Glomerular visceral epithelial cell (primary cell): ENCODE measurements around the gene JAKMIP1.

Experiments
- DNase-seq: peaks from one replicate; pipeline ENCODE4 v3.0.0-alpha.2; 2016; ENCODE audit errors: extremely low spot score

JAKMIP1 gene

GRCh38 chr4:6065166-6065565, 135.2 kb downstream of the JAKMIP1 start:
- no peak for DNase-seq

- no peak for DNase-seq
Observed at GRCh38 chr4:6064383-6064782, 136.0 kb downstream of the JAKMIP1 start.

GRCh38 chr4:6063684-6064083, 136.7 kb downstream of the JAKMIP1 start:
- DNase-seq = no peak

DNA sequence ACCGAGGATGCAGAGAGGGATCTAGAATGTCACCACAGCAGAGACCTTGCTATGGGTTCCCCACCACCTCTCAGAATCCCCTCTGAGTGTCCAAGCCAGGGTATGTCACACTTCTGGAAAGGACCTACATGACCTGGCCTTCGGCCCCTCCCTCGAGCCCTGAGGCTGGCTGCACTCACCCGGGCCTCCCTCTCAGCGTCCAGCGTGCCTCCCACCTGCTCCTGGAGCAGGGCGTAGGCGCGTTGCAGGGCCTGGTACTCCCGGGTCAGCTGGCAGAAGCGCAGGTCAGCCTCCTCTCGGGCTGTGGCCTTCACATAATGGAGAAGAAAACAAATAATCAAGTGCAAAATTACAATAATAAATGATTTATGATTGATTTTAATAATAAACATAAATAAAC, 138.2 kb downstream of the JAKMIP1 start:
- no peak for DNase-seq

DNA sequence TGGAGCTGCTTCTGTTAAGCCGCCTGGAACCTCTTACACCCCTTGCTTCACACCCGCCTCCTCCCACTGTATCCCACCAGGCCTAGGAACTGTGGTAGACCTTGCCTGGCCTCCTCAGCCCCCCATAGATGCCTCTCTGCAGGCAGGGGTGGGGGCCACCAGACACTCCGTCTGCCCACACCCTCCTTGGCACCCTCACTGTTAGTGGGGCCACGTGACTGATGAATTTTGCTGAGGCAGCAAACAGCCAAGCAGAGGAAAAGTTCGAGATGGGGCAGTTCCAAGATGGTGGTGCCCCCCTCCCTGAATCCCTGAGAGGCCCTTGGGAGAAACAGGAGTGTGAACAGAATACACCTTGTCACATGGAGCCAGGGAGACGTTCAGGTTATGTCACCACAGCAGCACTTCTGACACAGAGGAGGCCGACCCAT, 141.0 kb downstream of the JAKMIP1 start:
- DNase-seq = no peak

GRCh38 chr4:6058531-6059374, 141.6 kb downstream of the JAKMIP1 start:
- no peak for DNase-seq

DNA sequence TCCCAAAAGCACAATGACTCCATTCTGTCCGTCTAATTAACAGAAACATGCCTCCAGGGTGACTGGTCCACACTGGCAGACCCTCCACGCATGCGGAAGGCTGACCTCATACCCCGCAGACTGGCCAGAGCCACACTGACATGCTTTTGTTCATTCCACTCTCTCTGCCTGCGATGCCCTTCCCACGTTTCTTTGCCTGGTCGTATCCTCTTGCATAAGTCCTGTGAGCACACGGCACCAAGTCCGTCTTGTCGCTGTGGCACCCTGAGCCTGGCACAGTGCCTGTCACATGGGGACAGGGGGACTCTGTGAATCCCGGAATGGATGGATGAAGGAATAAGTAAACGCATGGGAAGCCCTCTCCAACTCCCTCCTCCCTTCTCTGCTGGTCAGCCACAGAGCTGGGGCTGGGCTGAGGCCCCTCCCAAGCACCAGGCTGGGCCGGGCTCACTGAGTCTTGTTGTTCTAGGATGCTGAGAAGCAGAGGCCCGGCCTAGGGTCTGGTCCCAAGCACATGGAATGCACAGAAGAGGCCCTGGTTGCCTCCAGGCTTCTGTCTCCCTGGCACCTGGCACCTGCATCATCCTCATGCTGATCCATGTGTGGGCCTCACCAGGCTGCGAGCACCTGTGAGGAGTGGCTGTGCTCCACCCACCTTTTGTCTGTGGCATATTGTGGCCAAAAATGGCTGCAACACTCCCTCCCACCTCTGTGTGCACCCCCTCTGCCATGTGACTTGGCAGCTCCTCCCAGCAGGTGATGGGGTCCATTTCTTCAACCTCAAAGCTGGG, 143.2 kb downstream of the JAKMIP1 start:
- DNase-seq = no peak

DNA sequence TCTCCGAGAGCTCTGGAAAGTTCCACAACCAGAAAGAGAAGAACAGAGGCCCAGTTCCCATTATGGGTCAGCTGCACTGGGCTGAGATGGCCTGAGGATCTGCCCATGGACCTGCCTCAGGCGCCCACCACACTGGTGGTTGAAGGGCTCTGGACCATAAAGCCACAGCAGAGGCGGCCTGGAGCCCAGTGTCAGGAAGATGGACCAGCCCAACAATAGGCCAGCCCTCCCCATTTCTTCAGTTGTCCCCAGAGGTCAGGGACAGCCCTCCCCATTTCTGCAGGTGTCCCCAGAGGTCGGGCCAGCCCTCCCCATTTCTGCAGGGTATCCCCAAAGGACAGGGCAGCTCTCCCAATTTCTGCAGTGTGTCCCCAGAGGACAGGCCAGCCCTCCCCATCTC, 144.9 kb downstream of the JAKMIP1 start:
- DNase-seq = no peak

DNA sequence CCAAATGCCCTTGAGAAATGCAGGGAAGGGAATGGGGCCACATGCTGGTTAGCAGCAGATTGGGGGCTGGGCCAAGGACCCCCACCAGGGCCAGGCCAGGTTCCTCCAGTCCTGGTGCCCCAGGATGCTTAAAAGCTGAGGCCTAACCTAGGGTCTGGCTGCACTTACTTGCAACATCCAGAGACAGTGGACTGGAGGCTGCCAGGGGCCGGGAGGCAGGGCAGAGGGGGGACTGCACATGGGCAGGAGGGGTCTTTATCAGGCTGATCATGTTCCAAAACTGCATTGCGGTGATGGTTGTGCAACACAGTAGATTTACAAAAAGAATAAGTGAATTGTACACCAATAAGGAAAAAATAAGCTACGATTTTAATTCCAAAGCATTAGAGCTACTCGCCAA, 145.3 kb downstream of the JAKMIP1 start:
- DNase-seq = no peak

DNA sequence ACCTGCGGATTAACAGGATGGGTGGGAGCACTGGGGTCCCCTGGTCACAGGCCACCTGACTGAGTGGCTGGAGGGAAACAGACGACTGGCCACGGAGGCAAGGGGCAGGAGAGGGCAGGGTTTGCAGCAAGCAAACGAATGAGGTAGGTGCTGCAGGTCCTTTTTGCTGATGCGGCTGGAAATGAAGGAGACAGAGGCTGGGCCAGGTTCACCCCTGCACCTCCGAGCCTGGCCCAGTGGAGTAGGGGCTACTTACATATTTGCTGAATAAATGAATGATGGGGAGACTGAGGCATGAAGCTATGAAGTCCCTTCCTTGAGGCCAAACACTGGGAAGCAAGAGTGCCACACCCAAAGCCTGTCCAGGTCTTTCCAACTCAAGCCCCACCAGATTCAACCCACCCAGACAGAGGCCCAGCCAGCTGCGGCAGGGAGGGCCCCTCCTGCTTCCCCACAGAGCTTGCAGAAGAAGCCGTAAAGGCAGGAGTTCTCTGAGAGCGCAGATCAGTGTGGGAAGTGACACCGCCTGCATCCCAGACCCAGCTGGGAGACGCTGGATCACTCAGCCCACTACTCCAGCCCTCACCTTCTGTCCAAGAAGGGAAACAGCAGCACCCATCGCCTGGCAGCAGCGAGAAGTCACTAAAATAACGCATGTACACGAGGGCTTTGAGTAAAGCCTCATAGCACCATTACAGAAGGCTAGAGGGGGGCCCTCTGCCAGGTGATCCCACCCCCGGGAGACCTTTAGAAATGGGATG, 146.0 kb downstream of the JAKMIP1 start:
- DNase-seq = no peak

DNA sequence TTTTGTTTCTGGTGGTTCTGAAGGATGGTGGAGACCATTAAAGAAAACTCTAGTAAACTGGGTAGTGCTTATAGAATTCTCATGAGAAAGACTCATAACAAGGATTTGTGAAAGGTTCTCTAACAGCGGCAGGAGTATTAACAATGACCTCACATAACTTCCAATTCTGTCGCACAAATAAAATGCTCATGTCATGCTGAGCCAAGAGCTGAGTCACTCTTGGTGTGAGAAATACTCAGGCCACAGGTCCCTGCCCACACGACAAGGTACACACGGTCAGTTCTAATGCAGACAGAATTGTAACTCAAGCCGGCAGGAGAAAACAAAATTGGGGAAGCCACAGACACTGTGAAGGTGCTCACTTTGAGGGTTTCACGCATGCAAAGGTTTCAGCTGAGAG, 147.7 kb downstream of the JAKMIP1 start:
- no peak for DNase-seq

GRCh38 chr4:6050551-6050950, 149.8 kb downstream of the JAKMIP1 start:
- no peak for DNase-seq

DNA sequence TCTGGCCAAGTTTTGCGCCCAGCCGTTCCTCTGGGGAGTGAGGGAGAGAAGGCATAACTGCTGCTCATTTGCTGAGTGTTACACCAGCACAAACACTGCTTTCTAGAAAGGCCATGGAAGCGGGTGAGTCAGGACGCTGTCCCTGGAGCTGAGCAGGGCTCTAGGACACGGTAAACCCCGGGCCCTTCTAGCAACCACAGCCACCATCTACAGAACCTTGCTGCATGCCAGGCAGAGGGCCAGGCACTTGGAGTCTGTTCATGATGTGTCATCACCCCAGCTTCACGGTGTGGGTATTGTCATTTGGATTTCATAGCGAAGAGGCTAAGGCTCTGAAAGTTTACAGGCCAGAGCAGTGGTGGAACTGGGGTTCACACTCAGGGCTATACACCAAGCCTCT, 150.4 kb downstream of the JAKMIP1 start:
- DNase-seq = no peak

GRCh38 chr4:6049278-6049677, 151.1 kb downstream of the JAKMIP1 start:
- DNase-seq = no peak

DNA sequence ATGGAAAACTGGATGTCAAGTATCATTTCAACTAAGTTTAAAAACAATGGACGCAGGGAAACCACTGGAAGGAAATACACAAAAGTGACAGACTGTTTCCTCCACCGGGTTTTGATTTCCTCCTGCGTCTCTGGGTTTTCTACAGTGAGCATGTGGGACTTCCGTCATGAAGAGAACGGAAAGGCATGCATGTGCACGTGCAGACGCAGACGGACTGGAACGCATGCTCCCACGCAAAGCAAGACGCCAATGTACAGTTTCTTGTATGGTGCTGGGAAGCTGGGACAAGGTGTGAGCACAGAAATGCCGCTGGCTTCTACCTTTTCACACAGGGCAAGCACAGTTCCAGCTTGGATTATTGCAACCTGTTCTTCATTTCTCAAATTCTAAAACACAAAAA, 151.8 kb downstream of the JAKMIP1 start:
- DNase-seq = no peak

DNA sequence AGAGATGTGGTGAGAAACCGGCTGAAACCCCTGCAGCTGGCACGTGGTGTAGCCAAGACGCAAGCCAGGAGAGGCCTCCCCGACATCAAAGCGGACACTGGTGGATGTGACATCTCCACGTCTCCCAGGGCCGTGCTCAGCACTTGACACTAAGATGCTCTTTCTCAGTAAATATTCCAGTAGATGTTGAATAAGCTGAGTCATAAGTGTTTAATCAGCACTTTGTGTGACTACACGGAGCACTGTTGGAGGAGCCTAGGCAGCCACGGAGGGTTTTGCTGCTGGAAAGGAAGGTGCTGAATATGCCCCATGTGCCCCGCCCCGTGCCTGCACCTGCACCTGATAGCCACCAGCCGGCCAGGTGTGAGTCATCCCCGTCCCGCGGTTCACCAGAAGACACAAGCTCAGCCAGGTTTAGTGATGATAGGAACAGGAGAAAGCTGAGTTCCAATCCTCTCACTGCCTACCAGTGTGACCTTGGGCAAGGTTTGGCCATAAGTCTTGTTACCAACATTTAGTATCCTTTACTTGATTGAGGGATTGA, 153.1 kb downstream of the JAKMIP1 start:
- DNase-seq = no peak

DNA sequence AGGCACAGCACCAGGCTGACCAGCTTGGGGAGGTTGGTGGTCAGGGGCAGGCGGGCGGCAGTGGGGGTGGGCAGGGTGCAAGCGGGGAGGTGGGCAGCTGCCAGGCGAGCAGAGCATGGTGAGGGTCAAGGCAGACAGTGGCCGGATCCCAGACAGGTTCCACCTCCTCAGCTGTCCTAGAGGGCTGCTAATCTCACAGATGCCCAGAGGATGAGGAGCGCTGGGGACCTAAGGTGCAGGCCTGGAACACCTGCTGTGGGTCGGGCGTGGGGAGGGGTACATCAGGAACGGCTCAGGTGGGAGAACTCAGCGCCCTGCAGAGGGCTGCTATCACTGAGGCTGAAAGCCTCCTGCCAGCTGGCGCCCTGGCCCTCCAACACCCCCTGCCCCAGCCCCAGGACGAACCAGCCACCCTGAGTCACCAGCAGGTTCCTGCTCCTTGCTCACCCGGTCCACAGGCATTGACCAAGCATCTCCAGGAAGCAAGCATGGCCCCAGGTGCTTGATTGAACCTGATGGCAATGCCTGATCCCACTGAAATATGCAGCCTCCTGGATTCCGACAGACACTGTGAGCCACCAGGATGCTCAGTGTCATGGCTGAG, 153.7 kb downstream of the JAKMIP1 start:
- no peak for DNase-seq

DNA sequence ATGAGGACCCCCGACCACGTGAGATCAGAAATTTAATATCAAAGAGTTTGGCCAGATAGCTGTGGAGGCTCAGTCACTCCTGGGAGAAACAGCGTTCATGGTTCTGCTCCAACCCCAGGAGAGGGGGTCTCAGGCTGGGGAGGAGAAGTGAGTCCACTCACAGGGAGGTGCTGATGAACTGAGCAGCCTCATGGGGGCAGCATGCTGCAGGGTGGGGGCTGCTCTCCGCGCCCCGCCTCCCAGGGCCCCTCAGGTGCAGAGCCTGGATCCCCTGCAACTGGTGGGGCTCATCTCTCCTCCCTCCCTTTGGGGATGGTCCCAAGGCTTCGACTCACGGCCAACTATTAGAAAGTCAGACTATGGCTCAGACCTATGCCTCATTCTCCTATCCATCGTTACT, 155.5 kb downstream of the JAKMIP1 start:
- DNase-seq = no peak

GRCh38 chr4:6044276-6044675, 156.1 kb downstream of the JAKMIP1 start:
- no peak for DNase-seq

DNA sequence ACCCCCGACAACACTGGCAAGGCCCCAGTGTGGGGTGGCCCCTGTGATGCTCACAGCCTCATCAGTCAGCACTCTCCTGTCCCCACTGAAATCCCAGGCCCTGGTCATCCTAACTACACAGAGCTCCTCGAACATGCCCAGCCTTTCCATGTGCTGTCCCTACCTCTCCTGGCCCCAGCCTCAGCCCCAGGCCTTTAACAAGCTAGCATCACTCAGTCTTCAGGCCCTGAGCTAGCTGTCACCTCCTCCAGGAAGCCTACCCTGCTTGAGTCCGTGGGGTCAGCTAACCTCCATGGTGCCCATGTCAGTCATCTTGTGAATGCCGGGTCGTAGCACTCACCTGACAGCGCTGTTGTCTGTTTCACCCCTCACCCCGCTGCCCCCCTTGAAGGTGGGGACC, 156.5 kb downstream of the JAKMIP1 start:
- DNase-seq = no peak

DNA sequence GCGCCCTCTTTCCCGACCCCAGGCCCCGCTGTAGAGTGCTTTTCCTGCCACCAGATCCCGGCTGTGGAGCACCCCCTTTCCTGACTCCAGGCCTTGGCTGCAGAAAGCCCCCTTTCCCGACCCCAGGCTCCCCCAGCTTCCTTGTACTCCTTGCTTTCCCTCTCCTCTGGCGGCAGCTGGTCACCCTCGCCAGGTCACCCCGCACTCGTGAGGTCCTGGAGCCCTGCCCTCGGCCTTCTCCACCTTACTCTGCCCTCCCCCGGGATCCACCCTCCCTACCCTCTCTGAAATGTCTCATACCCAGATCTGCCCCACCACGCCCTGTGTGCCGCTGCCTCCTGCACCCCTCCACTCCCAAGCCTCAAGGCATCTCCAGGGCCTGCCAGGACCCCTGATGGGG, 157.2 kb downstream of the JAKMIP1 start:
- no peak for DNase-seq
